Fibroblast of lung (primary cell): ENCODE measurements around the gene UBR3. TPM values are rescaled to one million over a fixed set of nuclear protein-coding genes. Genes with fewer than 3 reads are reported as not detected.
"Not testable (repeated sequence)": the region's sequence is repeated elsewhere in the genome, so short reads cannot be mapped to it uniquely, and the experiment has no call there.

Experiments used
- DNase-seq, 2 donors: peaks; one replicate each; pipeline versions ENCODE4 v3.0.0 to v3.0.0-alpha.2; 2010; ENCODE audit warnings: low read depth in 2 of 2
- H2AFZ ChIP-seq: 2 replicates; pipeline ENCODE4 v1.5.1; 2012; ENCODE audit warnings: low read length, control low read depth, inconsistent platforms
- H3K27ac ChIP-seq: 2 replicates; pipeline ENCODE4 v1.5.1; 2011; ENCODE audit warnings: low read length, control low read depth; ENCODE audit not compliant: insufficient read depth
- H3K27me3 ChIP-seq: 2 replicates; pipeline ENCODE4 v1.5.1; 2011; ENCODE audit warnings: mild to moderate bottlenecking, low read length; ENCODE audit not compliant: control insufficient read depth, insufficient read depth
- H3K36me3 ChIP-seq: 2 replicates; pipeline ENCODE4 v1.5.1; 2011; ENCODE audit warnings: low read length; ENCODE audit not compliant: control insufficient read depth, insufficient read depth
- H3K4me1 ChIP-seq: 2 replicates; pipeline ENCODE4 v1.5.1; 2011; ENCODE audit warnings: low read length; ENCODE audit not compliant: control insufficient read depth, insufficient read depth; ENCODE audit errors: extremely low read depth
- H3K4me2 ChIP-seq: 2 replicates; pipeline ENCODE4 v1.5.1; 2011; ENCODE audit warnings: low read length, control low read depth; ENCODE audit not compliant: insufficient read depth; ENCODE audit errors: extremely low read depth
- H3K4me3 ChIP-seq, 4 experiments: fragments of 200-600 bp in 1 of 4; sonication (generic) in 1 of 4; replicated peaks in 1 of 4; 2 replicates each; pipeline ENCODE4 v1.5.1; 2011 to 2016; ENCODE audit warnings: low read length in 4 of 4, low read depth in 3 of 4, mild to moderate bottlenecking in 3 of 4, control low read depth in 2 of 4, inconsistent platforms in 1 of 4, mixed read lengths in 1 of 4; ENCODE audit not compliant: insufficient read depth in 1 of 4; ENCODE audit errors: control extremely low read depth in 1 of 4
- H3K79me2 ChIP-seq: 2 replicates; pipeline ENCODE4 v1.5.1; 2012; ENCODE audit warnings: mild to moderate bottlenecking, low read length, inconsistent platforms; ENCODE audit not compliant: control insufficient read depth, insufficient read depth
- H3K9ac ChIP-seq: 2 replicates; pipeline ENCODE4 v1.5.1; 2011; ENCODE audit warnings: mild to moderate bottlenecking, low read length, control low read depth; ENCODE audit not compliant: insufficient read depth
- H3K9me3 ChIP-seq: 2 replicates; pipeline ENCODE4 v1.5.1; 2012; ENCODE audit warnings: low read depth, low read length; ENCODE audit not compliant: control insufficient read depth, insufficient read depth
- H4K20me1 ChIP-seq: 2 replicates; pipeline ENCODE4 v1.5.1; 2011; ENCODE audit warnings: low read length; ENCODE audit not compliant: control insufficient read depth, insufficient read depth; ENCODE audit errors: extremely low read depth
- EZH2 ChIP-seq: IDR thresholded peaks from 2 replicates; pipeline ENCODE4 v1.5.1; 2012; ENCODE audit warnings: low read length, control low read depth, mild to moderate bottlenecking; ENCODE audit errors: missing control alignments
- polyA plus RNA-seq, 2 donors: library from polyadenylated mRNA; depleted of rRNA in 1 of 2; stranded (reverse) in 1 of 2; unstranded in 1 of 2; fragments of >200 nt; gene quantifications; 2 replicates each; pipeline ENCODE4 v1.2.1, GENCODE V29; 2011 to 2012; ENCODE audit warnings: missing spikeins in 1 of 2
- total RNA-seq: library from RNA; depleted of rRNA; stranded (reverse); fragments of >200 nt; gene quantifications from 2 replicates; pipeline ENCODE4 v1.2.1, GENCODE V29; 2014
- TF ChIP-seq, protein P1 (sequence below), 2 donors: IDR thresholded peaks in 1 of 2; conservative IDR thresholded peaks in 1 of 2; 1 replicate in 1 of 2; 2 replicates in 1 of 2; pipeline ENCODE4 v1.5.1; 2011 to 2012; ENCODE audit warnings: low read length in 2 of 2, control low read depth in 1 of 2, inconsistent platforms in 1 of 2, low read depth in 1 of 2, mild to moderate bottlenecking in 1 of 2

The UBR3 gene
- total and polyA plus RNA-seq, 2 donors (not counting 1 experiment from before 2014, with no cell fraction given) = 21.7 to 39.5 TPM

DNA sequence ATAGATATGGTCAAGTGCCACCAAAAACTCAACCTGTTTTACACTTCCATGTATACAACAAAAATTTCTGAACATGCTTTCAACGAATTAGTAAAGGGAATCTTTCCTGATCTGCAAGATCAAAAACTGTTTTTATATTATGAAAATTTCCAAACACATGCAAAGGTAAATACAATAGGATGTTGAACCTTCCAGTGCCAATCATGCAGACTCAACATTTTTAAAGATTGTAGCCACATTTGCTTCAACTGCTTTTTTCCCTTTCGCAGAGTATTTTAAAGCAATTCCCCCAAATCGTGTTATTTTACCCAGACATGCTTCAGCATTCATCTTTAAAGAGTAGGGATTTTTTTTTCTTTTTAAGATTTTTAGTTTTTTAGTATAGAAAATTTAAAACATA is 40.3 kb downstream of the UBR3 start:
- no peak overlapping the region for H2AFZ ChIP-seq
- H3K36me3 ChIP-seq = no peaks in the 10 kb centered on the region
- no peaks in the 10 kb centered on the region for H4K20me1 ChIP-seq
- no peak overlapping the region for H3K9ac ChIP-seq
- H3K4me2 ChIP-seq = no peak overlapping the region
- no peaks in the 10 kb centered on the region for H3K9me3 ChIP-seq
- DNase-seq = no peak
- TF ChIP-seq EZH2 = no peak
- TF ChIP-seq, protein P1, sequence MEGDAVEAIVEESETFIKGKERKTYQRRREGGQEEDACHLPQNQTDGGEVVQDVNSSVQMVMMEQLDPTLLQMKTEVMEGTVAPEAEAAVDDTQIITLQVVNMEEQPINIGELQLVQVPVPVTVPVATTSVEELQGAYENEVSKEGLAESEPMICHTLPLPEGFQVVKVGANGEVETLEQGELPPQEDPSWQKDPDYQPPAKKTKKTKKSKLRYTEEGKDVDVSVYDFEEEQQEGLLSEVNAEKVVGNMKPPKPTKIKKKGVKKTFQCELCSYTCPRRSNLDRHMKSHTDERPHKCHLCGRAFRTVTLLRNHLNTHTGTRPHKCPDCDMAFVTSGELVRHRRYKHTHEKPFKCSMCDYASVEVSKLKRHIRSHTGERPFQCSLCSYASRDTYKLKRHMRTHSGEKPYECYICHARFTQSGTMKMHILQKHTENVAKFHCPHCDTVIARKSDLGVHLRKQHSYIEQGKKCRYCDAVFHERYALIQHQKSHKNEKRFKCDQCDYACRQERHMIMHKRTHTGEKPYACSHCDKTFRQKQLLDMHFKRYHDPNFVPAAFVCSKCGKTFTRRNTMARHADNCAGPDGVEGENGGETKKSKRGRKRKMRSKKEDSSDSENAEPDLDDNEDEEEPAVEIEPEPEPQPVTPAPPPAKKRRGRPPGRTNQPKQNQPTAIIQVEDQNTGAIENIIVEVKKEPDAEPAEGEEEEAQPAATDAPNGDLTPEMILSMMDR (conservative IDR thresholded peaks at IDR 0.05 in 1 of 2, IDR thresholded peaks at IDR 0.05 in 1 of 2; ENCODE audit: low read depth in 1 of 2, low read length in 2 of 2) = no peak
- H3K4me3 ChIP-seq = no peak overlapping the region
- H3K4me1 ChIP-seq = no peaks in the 10 kb centered on the region
- no peaks in the 10 kb centered on the region for H3K27me3 ChIP-seq
- peaks cover 14% of the 10 kb centered on the region for H3K79me2 ChIP-seq
- H3K27ac ChIP-seq = no peak overlapping the region

DNA sequence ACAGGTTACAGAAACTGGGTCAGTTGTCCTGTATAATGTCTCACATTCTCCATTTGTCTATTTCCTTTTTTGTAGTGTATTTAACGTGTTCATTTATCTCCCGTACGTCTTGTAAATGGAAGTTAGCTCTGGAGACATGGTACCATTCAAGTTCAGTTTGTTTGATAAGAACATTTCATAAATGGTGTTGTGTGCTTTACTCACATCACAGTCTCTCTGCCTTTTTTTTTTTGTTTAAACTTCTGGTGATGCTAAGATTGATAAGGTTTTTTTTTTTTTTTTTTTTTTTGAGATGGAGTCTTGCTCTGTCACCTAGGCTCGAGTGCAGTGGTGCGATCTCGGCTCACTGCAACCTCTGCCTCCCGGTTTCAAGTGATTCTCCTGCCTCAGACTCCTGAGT is 41.7 kb downstream of the UBR3 start:
- H3K27me3 ChIP-seq = no peaks in the 10 kb centered on the region
- no peak for TF ChIP-seq EZH2
- TF ChIP-seq, protein P1 (conservative IDR thresholded peaks at IDR 0.05 in 1 of 2, IDR thresholded peaks at IDR 0.05 in 1 of 2; ENCODE audit: low read depth in 1 of 2, low read length in 2 of 2) = no peak
- H3K9me3 ChIP-seq = no peaks in the 10 kb centered on the region
- no peak for DNase-seq
- H4K20me1 ChIP-seq = no peaks in the 10 kb centered on the region
- H3K79me2 ChIP-seq = peaks cover 4% of the 10 kb centered on the region
- H3K9ac ChIP-seq = no peak overlapping the region
- H3K27ac ChIP-seq = no peak overlapping the region
- H3K36me3 ChIP-seq = no peaks in the 10 kb centered on the region
- no peak overlapping the region for H3K4me3 ChIP-seq
- no peaks in the 10 kb centered on the region for H3K4me1 ChIP-seq
- H3K4me2 ChIP-seq = no peak overlapping the region
- no peak overlapping the region for H2AFZ ChIP-seq

DNA sequence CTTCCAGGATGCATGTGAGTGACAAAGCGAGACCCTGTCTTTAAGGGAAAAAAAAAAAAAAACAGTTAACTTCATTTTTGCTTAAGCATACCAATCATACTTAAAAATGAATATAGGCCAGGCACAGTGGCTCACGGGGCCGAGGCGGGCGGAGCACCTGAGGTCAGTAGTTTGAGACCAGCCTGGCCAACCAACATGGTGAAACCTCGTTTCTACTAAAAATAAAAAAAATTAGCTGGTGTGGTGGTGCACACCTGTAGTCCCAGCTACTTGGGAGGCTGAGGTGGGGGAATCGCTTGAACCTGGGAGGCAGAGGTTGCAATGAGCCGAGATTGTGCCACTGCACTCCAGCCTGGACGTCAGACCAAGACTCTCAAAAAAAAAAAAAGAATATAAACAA is 44.1 kb downstream of the UBR3 start:
- not testable (repeated sequence) for H3K27me3 ChIP-seq, H3K4me2 ChIP-seq, H3K4me1 ChIP-seq, H3K9me3 ChIP-seq, H3K27ac ChIP-seq, H3K79me2 ChIP-seq, H2AFZ ChIP-seq, H4K20me1 ChIP-seq, H3K4me3 ChIP-seq, DNase-seq, H3K36me3 ChIP-seq, H3K9ac ChIP-seq
